Measurements from ENCODE around the gene SLC25A26. TPM values are rescaled to one million over a fixed set of nuclear protein-coding genes. Genes with fewer than 3 reads are reported as not detected.
"Not testable (repeated sequence)": the region's sequence is repeated elsewhere in the genome, so short reads cannot be mapped to it uniquely, and the experiment has no call there.

The SLC25A26 gene
- polyA plus RNA-seq, 4 donors: 21.9 to 27.0 (median 23.5) TPM

DNA sequence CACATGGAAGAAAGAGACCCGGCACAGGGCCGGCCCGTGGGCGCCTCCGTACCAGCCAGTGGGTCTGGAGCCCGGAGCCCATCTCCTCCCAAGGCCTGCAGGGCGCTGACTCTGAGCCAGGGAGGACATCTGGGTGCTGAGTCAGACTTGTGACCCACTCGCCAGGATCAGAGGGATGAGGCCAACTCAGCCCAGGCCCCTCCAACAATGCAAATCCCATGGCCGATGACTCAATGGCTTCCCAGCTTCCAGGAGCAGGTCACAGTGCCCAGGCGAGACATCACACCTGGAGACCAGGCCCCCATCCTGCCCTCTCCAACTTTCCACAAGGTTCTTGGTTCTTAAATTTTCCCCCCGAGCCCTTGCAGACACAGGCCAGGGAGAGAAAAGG lies 184.9 kb downstream of the SLC25A26 start:
- no peak for DNase-seq (ENCODE audit: low read depth in 4 of 4, low spot score in 2 of 4)

DNA sequence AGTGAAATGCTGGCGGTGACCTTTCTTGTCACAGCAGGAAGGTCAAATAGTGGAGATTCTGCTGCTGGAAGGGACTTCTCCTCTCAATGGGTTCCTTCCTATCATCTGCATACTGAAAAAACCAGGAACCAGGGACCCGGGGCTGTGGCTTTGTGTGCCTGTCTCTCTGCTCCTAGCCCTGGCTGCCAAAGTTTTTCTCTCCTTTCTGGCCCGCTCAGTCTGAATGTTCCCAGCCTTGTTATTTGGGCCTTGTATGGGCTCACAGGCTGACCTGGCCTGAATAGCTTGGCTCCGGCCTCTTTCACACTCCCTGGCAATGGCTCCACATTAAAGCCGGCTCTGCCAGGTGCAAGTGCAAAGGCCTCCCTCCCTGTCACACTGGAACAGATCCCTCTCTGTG lies 185.4 kb downstream of the SLC25A26 start:
- no peak for DNase-seq (ENCODE audit: low read depth in 4 of 4, low spot score in 2 of 4)

DNA sequence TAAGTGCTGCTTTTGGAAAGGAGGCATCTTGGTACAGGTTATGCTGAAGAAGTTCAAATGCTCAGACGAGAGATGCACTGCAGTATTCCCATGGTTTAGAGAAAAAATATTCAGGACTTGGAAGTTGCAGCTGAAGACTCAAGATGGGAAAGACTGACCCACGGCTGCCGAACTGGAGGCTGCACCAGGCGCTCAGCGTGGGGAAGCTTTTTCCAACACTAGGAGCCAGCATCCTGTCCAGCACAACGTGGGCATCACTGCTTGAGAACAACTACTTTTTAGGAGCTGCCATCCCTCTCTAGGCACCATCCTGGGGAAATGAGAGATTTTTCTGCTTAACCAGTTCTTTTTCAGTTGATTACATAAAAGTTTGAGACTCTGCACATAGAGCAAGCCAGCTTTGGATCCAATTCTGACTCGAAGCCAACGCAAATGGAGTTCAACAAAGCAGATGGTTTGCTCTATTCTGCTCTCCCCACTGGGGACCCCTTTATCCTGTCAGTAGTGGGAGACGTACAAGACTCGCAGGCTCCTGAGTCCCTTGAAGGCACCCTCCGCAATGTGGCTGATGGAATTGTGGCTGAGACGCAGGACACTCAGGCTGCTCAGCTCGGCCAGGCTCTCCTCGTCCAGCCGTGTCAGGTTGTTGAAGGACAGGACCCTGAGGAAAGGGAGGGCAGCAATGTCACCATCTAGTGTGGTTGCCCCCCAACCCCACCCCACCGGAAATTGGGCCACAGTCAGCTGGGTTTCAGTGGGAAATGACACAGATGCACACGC lies 186.2 kb downstream of the SLC25A26 start:
- no peak for DNase-seq (ENCODE audit: low read depth in 4 of 4, low spot score in 2 of 4)

DNA sequence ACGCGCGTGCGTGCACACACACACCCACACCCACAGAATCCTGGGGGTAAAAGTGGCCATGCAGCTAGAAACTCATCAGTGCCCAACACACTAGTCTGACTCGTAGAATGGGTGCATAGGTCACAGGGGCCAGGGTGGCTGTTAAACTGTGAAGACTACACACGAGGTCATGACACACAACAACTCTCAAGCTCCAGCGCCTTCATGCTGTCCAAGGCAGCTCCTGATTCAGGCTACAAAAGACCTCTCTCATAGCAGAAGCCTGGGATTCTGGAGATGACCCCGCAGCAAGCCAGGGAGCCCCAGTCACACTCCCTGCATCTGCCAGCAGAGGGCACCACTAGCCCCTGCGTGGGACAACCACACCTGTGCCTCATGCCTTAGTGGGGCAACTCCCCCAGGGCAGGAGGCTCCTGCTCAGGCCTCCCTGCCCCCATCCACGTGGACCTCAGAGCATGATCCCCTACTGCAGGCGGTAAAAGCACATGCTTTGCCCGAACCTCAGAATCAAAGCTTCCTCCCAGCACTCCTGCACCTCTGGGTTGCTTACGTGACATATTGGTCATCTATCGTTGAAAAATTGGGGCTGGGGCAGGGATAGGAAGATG lies 186.9 kb downstream of the SLC25A26 start:
- DNase-seq (ENCODE audit: low read depth in 4 of 4, low spot score in 2 of 4): peak in 1 of 4 donors; percentile 40

- no peak for DNase-seq (ENCODE audit: low read depth in 4 of 4, low spot score in 2 of 4)
Measured at GRCh38 chr3:66409771-66410754, 189.3 kb downstream of the SLC25A26 start.

- no peak for DNase-seq (ENCODE audit: low read depth in 4 of 4, low spot score in 2 of 4)
Measured at GRCh38 chr3:66410976-66411375, 190.2 kb downstream of the SLC25A26 start.

- no peak for DNase-seq (ENCODE audit: low read depth in 4 of 4, low spot score in 2 of 4)
Measured at GRCh38 chr3:66411474-66411873, 190.7 kb downstream of the SLC25A26 start.

GRCh38 chr3:66411961-66412887 lies 191.4 kb downstream of the SLC25A26 start:
- no peak for DNase-seq (ENCODE audit: low read depth in 4 of 4, low spot score in 2 of 4)

DNA sequence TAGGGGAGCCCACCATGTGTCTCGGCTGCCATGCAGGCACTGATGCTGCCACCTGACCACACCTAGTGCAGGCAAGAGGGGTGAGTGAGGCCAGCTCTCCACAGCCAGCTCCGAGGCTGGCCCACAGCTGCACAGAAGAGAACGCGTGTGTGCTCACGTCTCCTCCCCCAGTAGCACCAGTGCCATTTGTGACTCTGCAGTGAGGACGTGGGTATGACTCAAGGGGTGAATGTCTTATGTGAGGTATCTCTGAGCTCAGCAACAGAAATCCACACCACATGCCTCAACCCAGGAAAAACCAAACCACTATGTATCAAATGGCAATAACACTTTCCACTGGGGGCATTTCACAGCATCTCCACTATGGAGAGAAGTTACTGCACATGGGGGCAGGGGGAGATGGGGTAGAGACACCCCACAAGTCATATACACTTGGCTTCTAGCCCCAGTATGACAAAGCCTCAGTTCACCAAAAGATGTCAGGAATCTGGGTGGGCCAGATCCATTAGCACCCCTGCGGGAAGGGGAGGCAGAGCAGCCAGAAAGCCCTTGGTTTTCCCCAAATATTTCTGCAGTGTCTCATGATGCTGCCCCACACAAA lies 192.4 kb downstream of the SLC25A26 start:
- DNase-seq (ENCODE audit: low read depth in 4 of 4, low spot score in 2 of 4): no peak

DNA sequence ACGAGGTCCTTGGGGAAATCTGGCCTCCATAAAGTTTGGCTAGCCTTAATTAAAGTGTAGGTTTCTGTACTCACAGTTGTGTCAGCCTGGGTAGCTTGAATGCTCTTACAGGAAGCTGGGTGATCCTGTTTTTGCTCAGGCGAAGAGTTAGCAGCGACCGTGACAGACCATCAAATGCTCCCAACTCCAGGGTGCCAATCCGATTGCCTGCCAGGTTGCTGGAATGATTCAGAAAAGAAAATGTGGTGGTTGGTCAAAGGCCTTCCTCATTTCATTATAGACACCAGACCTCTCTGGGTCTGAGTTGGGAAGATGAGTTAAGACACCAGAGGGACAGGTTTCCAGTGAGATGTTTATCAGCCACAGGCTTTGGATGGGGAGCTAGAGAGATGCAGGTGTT lies 194.0 kb downstream of the SLC25A26 start:
- DNase-seq (ENCODE audit: low read depth in 4 of 4, low spot score in 2 of 4): no peak

GRCh38 chr3:66415867-66416428 lies 195.1 kb downstream of the SLC25A26 start:
- no peak for DNase-seq (ENCODE audit: low read depth in 4 of 4, low spot score in 2 of 4)

- no peak for DNase-seq (ENCODE audit: low read depth in 4 of 4, low spot score in 2 of 4)
Measured at GRCh38 chr3:66416556-66417304, 195.9 kb downstream of the SLC25A26 start.

GRCh38 chr3:66418475-66418931 lies 197.7 kb downstream of the SLC25A26 start:
- no peak for DNase-seq (ENCODE audit: low read depth in 4 of 4, low spot score in 2 of 4)

DNA sequence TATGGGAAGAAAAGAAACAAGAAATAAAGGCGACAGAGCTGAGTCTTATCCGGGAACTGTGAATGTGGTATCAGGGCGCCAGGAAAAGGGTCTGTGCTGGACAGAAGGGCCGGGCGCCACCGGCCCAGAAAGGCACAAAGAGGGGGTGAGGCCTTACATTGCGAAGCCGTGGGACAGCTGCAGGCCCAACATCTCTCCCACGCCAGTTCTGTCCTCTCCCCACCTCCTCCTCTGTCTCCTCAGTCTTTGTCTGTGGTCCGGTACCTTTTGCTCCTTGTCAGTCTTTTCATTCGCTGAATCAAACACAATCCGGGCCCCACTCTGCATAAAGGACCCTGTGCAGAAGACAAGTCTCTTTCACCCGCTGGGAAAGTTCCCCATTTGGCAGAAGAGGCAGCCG lies 198.2 kb downstream of the SLC25A26 start:
- DNase-seq (ENCODE audit: low read depth in 4 of 4, low spot score in 2 of 4): no peak

GRCh38 chr3:66421144-66421543 lies 200.3 kb downstream of the SLC25A26 start:
- not testable (repeated sequence) for DNase-seq (ENCODE audit: low read depth in 4 of 4, low spot score in 2 of 4)

DNA sequence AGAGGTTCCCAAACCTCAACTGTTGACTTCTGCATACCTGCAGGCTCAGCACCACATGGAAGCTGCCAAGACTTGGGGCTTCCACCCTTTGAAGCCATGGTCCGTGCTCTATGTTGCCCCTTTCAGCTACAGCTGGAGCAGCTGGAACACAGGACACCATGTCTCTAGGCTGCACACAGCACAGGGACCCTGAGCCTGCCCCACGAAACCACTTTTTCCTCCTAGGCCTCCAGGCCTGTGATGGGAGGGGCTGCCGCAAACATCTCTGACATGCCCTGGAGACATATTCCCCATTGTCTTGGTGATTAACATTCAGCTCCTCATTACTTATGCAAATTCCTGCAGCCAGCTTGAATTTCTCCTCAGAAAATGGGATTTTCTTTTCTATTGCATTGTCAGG lies 201.1 kb downstream of the SLC25A26 start:
- not testable (repeated sequence) for DNase-seq (ENCODE audit: low read depth in 4 of 4, low spot score in 2 of 4)

DNA sequence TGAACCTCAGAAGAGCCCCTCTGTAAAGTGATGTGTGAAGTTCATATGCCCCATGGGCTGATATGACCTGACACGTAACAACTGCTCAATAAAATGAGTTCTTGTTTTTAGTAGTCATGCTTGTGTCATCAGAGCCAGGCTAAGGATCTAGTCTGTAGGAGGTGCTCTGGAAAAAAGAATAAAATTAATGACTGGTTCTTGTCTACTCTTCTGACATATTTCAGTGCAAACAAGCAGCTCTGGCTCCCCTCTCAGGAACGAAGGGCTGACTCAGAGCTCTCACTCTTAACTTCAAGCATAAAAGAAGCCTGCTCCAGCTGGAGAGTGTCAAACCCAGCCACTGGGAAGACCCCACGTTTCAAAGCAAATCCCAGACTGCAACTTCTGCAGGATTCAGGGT lies 203.0 kb downstream of the SLC25A26 start:
- no peak for DNase-seq (ENCODE audit: low read depth in 4 of 4, low spot score in 2 of 4)

DNA sequence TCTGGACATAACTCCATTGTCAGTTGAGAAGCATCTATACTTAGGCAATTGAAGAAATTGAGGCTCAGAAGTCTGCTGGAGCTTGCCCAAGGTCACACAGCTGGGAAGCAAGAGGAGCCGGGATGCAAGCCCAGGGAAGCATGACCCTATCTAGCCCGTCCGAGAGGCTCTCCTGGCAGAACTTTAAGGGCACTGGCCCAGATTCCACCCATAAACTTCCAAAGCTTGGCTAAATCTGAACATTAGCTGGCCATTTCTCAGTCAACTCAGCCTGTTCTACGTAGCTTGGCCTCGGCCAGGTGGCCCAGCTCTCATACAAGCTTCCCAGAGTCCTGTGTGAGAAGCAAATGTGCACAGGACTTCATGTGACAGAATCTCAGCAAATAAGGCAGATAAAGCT lies 204.2 kb downstream of the SLC25A26 start:
- DNase-seq (ENCODE audit: low read depth in 4 of 4, low spot score in 2 of 4): no peak

Data from left renal cortex interstitium (tissue), 4 donors.